DND-41 (cell line): ENCODE data around the gene PRKG2.

ENCODE experiments used
- ATAC-seq: fragments of 200-7000 bp; cut with Tn5 transposase; 3 replicates; pipeline ENCODE4 v1.9.1; 2021; ENCODE audit warnings: low read depth; ENCODE audit not compliant: insufficient read depth
- DNase-seq: peaks from one replicate; pipeline ENCODE4 v3.0.0-alpha.2; 2020
- H2AFZ ChIP-seq: 2 replicates; pipeline ENCODE4 v1.6.0; 2012; ENCODE audit warnings: low read depth, low read length
- H3K27ac ChIP-seq: 2 replicates; pipeline ENCODE4 v1.5.1; 2012; ENCODE audit warnings: low read length, inconsistent platforms
- H3K27me3 ChIP-seq: fragments of 200-600 bp; sonication (generic); 2 replicates; pipeline ENCODE4 v1.6.0; 2012; ENCODE audit warnings: low read length, mild to moderate bottlenecking, inconsistent platforms; ENCODE audit not compliant: insufficient read depth, poor library complexity
- H3K36me3 ChIP-seq: 2 replicates; pipeline ENCODE4 v1.5.1; 2012; ENCODE audit warnings: low read length, inconsistent platforms; ENCODE audit not compliant: insufficient read depth
- H3K4me1 ChIP-seq: 2 replicates; pipeline ENCODE4 v1.5.1; 2012; ENCODE audit warnings: mild to moderate bottlenecking, low read length; ENCODE audit not compliant: insufficient read depth
- H3K4me2 ChIP-seq: 2 replicates; pipeline ENCODE4 v1.6.0; 2012; ENCODE audit warnings: mild to moderate bottlenecking, moderate library complexity, low read length, inconsistent platforms; ENCODE audit not compliant: insufficient read depth
- H3K4me3 ChIP-seq, 2 experiments: fragments of 200-600 bp in 1 of 2; shearing (Covaris generic) in 1 of 2; 2 replicates each; pipeline ENCODE4 v1.5.1; 2012 to 2016; ENCODE audit warnings: inconsistent platforms in 2 of 2, low read length in 2 of 2, mild to moderate bottlenecking in 2 of 2, low read depth in 1 of 2, moderate library complexity in 1 of 2
- H3K79me2 ChIP-seq: 2 replicates; pipeline ENCODE4 v1.6.0; 2012; ENCODE audit warnings: low read length, inconsistent platforms; ENCODE audit not compliant: insufficient read depth
- H3K9ac ChIP-seq: 2 replicates; pipeline ENCODE4 v1.6.0; 2012; ENCODE audit warnings: low read depth, mild to moderate bottlenecking, inconsistent platforms, low read length, moderate library complexity
- H3K9me3 ChIP-seq: 2 replicates; pipeline ENCODE4 v1.5.1; 2012; ENCODE audit warnings: low read length, moderate library complexity, mild to moderate bottlenecking, inconsistent platforms; ENCODE audit not compliant: insufficient read depth, severe bottlenecking
- H4K20me1 ChIP-seq: 2 replicates; pipeline ENCODE4 v1.6.0; 2012; ENCODE audit warnings: low read length; ENCODE audit not compliant: insufficient read depth
- EZH2 ChIP-seq: IDR thresholded peaks from 3 replicates; pipeline ENCODE4 v1.6.1; 2012; ENCODE audit warnings: borderline replicate concordance, low read depth, mild to moderate bottlenecking, moderate library complexity, low read length, inconsistent platforms; ENCODE audit not compliant: severe bottlenecking
- TF ChIP-seq, protein P1 (sequence below): IDR thresholded peaks from 2 replicates; pipeline ENCODE4 v1.5.1; 2012; ENCODE audit warnings: borderline replicate concordance, low read length, moderate library complexity, mild to moderate bottlenecking; ENCODE audit not compliant: poor library complexity, severe bottlenecking; ENCODE audit errors: extremely low read depth

PRKG2 gene

DNA sequence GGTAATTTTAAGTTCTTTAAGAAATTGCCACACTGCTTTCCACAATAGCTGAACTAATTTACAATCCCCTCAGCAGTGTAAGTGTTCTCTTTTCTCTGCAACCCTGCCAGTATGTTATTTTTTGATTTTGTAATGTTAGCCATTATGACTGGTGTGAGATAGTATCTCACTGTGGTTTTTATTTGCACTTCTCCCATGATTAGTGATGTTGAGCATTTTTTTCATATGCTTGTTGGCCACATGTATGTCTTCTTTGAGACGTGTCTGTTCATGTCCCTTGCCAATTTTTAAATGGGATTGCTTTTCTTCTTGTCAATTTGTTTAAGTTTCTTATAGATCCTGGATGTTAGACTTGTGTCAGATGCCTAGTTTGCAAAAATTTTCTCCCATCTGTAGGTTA, 98.5 kb downstream of the PRKG2 start:
- Histone ChIP-seq H3K9ac (no peak overlapping the region), H3K4me3 (no peak overlapping the region), H3K9me3 (no peaks in the 10 kb centered on the region), H3K36me3 (no peaks in the 10 kb centered on the region), H2AFZ (no peak overlapping the region), H3K79me2 (no peaks in the 10 kb centered on the region), H3K4me1 (peaks cover 13% of the 10 kb centered on the region), H4K20me1 (no peaks in the 10 kb centered on the region), H3K27me3 (no peaks in the 10 kb centered on the region), H3K4me2 (no peak overlapping the region), H3K27ac (no peak overlapping the region)
- no peak for ATAC-seq
- DNase-seq, result no peak
- no peak for TF ChIP-seq EZH2
- TF ChIP-seq, protein P1, sequence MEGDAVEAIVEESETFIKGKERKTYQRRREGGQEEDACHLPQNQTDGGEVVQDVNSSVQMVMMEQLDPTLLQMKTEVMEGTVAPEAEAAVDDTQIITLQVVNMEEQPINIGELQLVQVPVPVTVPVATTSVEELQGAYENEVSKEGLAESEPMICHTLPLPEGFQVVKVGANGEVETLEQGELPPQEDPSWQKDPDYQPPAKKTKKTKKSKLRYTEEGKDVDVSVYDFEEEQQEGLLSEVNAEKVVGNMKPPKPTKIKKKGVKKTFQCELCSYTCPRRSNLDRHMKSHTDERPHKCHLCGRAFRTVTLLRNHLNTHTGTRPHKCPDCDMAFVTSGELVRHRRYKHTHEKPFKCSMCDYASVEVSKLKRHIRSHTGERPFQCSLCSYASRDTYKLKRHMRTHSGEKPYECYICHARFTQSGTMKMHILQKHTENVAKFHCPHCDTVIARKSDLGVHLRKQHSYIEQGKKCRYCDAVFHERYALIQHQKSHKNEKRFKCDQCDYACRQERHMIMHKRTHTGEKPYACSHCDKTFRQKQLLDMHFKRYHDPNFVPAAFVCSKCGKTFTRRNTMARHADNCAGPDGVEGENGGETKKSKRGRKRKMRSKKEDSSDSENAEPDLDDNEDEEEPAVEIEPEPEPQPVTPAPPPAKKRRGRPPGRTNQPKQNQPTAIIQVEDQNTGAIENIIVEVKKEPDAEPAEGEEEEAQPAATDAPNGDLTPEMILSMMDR, result no peak

GRCh38 chr4:81113024-81113423, 102.0 kb downstream of the PRKG2 start:
- Histone ChIP-seq H3K9ac (no peak overlapping the region), H3K79me2 (no peaks in the 10 kb centered on the region), H2AFZ (no peak overlapping the region), H4K20me1 (no peaks in the 10 kb centered on the region), H3K36me3 (no peaks in the 10 kb centered on the region), H3K4me3 (no peak overlapping the region), H3K27me3 (no peaks in the 10 kb centered on the region), H3K27ac (no peak overlapping the region), H3K4me2 (no peak overlapping the region), H3K4me1 (peaks cover 13% of the 10 kb centered on the region), H3K9me3 (no peaks in the 10 kb centered on the region)
- ATAC-seq (peak; percentile 85), DNase-seq (peak; percentile 23)
- TF ChIP-seq, protein P1, result no peak
- TF ChIP-seq EZH2, result no peak

GRCh38 chr4:81109356-81109755, 105.7 kb downstream of the PRKG2 start:
- Histone ChIP-seq H3K9ac (no peak overlapping the region), H3K36me3 (no peaks in the 10 kb centered on the region), H3K4me1 (peaks cover 13% of the 10 kb centered on the region), H3K27ac (no peak overlapping the region), H3K4me2 (no peak overlapping the region), H3K79me2 (no peaks in the 10 kb centered on the region), H4K20me1 (no peaks in the 10 kb centered on the region), H3K4me3 (no peak overlapping the region), H2AFZ (no peak overlapping the region), H3K27me3 (no peaks in the 10 kb centered on the region), H3K9me3 (no peaks in the 10 kb centered on the region)
- DNase-seq, result no peak
- TF ChIP-seq, protein P1, result no peak
- TF ChIP-seq EZH2, result no peak
- ATAC-seq, result no peak

DNA sequence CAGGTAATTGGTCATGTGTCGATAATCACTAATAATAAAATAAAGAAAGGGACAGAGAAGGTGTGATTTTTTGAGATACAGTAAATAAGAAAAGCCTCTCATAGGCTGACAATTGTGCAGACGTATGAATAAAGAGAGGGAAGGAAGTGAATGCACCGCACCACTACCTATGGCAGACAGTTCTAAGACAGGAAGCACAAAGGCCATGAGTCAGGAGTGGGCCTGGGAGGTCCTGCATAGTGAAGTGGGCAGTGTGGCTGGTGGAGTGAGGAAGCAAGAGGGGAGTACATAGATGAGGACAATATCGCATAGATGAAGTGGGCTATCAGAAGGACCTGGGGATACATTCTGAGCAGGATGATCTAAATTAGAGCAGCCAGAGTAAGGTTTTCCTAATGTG, 108.9 kb downstream of the PRKG2 start:
- Histone ChIP-seq H3K9me3 (no peaks in the 10 kb centered on the region), H3K4me3 (no peak overlapping the region), H3K79me2 (no peaks in the 10 kb centered on the region), H3K27ac (no peak overlapping the region), H3K4me1 (no peaks in the 10 kb centered on the region), H4K20me1 (no peaks in the 10 kb centered on the region), H3K36me3 (no peaks in the 10 kb centered on the region), H2AFZ (no peak overlapping the region), H3K4me2 (no peak overlapping the region), H3K9ac (no peak overlapping the region), H3K27me3 (no peaks in the 10 kb centered on the region)
- ATAC-seq (no peak), DNase-seq (no peak)
- TF ChIP-seq, protein P1, result no peak
- TF ChIP-seq EZH2, result no peak
